ENCODE data around the gene NUP210.
"Not testable (repeated sequence)": the region's sequence is repeated elsewhere in the genome, so short reads cannot be mapped to it uniquely, and the experiment has no call there.

Gene NUP210

GRCh38 chr3:13406190-13406589 is 13.9 kb downstream of the NUP210 start:
- DNase-seq (ENCODE audit: low read depth) = no peak

DNA sequence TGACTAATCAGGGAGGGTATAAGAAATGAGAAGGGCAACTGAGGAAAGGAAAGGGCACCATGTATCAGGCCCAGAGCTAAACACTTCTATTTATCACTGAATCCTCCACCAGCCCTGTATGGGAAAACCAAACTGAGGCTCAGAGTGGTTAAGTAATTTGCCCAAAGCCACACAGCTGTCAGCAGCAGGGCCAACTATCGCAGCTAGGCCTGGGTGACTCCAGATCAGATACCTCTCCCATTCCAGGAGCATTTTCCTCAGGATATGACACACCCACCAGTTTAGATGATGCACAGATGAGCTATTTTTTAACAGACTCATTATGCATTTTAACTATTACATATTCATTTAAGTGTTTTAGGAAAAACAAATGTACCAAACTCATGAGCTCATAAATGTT is 14.5 kb downstream of the NUP210 start:
- DNase-seq (ENCODE audit: low read depth) = no peak

DNA sequence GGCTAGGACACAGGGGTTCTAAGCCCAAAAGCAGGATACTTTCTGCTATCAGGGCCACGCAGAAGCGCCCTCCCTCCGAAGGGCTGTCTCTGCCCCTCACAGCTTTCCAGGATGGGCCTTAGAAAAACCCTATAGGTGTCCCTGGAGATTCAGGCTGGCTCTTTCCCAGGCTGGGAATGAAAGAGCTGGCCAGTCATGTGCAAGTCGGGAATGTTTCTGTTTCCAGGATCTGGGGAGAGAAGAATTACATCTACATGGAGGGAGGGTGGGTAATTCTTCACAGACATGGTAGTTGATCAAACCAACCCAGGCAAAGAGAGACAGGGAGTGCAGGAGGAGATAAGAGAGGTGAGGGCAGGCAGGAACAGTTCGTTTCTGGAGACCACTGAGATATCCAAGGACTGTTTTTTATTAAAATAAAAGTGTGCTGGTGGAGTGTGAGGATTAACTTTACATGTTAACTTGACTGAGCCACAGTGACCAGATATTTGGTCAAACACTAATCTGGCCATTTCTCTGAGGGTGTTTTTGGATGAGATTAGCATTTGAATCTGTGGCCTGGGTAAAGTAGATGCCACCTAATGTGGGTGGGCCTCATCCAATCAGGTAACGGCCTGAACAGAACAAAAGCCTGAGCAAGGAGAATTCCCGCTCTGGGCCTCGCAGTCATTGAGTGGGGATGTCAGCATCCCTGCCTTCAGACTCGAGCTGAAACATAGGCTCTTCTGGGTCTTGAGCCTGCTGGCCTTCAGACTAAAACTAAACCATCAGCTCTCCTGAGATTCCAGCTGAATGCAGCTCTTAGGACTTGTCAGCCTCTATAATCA is 15.3 kb downstream of the NUP210 start:
- DNase-seq (ENCODE audit: low read depth) = no peak

DNA sequence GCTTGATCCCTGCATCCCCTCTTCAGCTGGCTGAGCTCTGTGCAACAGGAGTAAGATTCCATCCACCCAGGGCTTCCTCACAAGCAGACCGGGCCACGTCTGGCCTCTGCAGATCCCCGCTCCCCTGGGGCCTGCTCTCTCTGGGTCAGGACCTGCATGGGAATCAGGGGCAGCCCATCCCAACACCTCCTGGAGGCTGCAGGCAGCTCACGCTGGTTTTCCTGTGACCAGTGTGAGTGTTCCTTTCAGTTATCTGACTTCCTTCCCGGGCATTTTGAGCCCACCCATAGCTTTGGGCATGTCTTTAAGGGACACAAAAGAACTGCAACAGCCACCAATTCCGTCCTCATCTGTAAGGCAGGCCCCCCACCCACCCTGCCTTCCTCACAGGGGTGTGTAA is 16.3 kb downstream of the NUP210 start:
- DNase-seq (ENCODE audit: low read depth) = no peak

- DNase-seq (ENCODE audit: low read depth) = no peak
Observed at GRCh38 chr3:13403213-13403819, 16.8 kb downstream of the NUP210 start.

DNA sequence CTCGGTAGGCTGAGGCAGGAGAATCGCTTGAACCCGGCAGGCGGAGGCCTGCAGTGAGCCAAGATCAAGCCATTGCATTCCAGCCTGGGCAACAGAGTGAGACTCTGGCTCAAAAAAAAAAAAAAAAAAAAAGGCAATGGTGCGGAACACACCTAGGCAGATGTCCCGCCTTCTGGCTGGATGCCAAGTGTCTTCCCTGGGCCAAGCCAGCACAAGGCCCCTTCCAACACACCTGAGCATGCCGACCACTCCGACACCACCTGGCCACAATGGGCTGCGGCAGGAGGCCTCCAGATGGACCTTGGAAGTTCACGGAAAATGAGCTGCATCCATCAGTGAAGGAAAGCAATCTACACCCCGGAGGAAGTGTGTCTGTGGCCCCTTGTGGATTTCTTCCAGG is 19.0 kb downstream of the NUP210 start:
- DNase-seq (ENCODE audit: low read depth) = no peak

DNA sequence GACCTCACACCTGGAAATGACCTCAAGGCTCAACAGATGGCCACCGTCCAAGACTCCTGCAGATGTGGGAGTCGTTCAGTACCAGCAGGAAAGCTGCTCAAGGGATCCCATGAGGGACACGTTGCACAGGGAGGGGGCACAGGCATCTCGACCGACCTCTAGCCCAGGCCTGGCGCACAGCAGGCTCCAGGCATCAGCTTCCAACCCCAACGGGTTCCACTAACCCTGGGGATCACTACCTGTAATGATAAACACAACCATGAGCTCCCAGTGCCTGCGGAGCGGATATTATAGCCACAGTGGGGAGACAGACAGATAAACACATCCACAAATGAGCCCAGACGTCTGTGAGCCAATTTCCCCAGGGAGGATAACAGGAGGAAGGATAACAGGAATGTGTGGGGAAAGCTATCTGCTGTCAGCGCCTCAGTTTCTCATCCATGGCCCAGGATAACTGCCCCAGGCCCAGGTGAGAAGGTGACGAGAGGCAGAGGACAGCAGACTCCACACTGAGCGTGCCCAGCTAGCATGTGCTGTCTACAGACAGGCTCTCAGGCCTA is 19.9 kb downstream of the NUP210 start:
- DNase-seq (ENCODE audit: low read depth) = no peak

- DNase-seq (ENCODE audit: low read depth) = no peak
Observed at GRCh38 chr3:13399603-13400002, 20.5 kb downstream of the NUP210 start.

DNA sequence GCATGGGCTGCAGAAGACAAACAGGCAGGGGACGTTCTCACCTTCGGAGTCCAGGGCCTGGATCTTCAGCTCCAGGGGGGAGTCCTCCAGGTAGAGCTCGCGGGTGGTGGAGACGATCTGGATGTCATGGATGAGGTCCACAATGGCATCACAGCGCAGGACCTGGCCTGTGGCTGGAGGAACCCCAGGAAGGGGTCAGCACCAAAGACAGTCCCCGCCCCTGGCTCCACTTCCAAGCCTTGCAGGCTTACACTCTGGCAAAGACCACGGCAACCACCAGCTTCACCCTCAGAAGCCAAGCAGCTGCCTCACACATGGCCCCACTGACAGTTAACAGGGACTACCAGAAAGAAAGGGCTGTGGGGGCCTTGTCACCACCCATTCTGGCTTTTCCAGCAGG is 22.8 kb downstream of the NUP210 start:
- DNase-seq (ENCODE audit: low read depth) = no peak

DNA sequence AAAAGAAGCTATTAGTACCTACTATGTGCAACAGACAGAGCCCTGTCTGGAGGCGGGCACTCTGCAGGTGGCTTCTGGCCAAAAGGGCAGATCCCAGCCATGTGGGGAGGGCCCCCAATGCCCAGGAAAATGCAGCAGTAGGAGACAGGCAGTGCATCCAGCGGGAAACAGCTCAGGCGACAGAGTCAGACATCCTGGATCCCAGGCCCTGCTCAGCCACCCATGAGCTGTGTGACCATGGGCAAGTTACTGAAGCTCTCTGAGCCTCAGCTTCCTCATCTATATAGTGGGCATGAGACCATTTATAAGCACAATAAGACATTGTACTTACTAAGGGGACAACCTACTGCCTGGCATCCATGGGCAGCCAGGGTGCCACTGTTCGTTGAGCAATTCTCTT is 25.8 kb downstream of the NUP210 start:
- no peak for DNase-seq (ENCODE audit: low read depth)

- no peak for DNase-seq (ENCODE audit: low read depth)
Observed at GRCh38 chr3:13393427-13394360, 26.4 kb downstream of the NUP210 start.

- peak; percentile 22 for DNase-seq (ENCODE audit: low read depth)
Observed at GRCh38 chr3:13391308-13391707, 28.8 kb downstream of the NUP210 start.

- no peak for DNase-seq (ENCODE audit: low read depth)
Observed at GRCh38 chr3:13389378-13389777, 30.7 kb downstream of the NUP210 start.

DNA sequence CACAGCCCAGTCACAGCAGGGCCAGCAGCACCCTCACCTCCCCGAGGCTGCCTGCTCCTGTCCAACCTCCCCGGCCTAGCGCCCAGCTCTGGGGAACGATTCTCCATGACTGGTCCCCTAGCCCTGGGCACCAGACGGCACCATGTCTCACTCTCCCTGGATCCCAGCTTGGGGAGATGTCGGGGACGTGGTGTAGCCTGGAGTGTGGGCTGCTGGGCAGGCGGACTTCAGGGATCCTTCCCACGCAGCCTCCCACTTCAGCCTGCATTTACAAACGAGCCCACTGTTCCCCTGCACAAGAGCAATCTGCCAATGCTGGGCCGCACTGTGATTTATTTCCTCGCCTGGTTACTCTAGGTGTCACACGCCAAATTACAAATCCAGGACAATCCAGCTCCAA is 31.3 kb downstream of the NUP210 start:
- DNase-seq (ENCODE audit: low read depth) = no peak

- DNase-seq (ENCODE audit: low read depth) = no peak
Observed at GRCh38 chr3:13385373-13385965, 34.7 kb downstream of the NUP210 start.

DNA sequence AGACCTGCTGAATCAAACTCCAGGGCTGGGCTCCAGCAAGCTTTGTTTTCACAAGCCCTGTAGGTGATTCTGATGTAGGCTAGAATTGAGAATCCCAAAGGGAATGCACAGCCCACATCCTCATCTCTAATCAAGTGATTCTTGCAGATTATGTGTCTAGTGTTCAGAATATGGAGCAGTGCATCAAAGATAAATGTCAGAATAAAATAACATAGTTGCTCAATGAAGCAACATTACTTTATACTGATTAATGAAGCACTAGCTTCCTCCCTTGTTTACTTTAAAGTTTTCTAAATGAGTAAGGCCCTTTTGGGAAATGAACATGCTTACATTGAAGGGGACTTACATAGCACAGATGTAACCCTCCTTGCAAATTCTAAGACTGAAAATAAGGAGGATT is 39.2 kb downstream of the NUP210 start:
- DNase-seq (ENCODE audit: low read depth) = no peak

DNA sequence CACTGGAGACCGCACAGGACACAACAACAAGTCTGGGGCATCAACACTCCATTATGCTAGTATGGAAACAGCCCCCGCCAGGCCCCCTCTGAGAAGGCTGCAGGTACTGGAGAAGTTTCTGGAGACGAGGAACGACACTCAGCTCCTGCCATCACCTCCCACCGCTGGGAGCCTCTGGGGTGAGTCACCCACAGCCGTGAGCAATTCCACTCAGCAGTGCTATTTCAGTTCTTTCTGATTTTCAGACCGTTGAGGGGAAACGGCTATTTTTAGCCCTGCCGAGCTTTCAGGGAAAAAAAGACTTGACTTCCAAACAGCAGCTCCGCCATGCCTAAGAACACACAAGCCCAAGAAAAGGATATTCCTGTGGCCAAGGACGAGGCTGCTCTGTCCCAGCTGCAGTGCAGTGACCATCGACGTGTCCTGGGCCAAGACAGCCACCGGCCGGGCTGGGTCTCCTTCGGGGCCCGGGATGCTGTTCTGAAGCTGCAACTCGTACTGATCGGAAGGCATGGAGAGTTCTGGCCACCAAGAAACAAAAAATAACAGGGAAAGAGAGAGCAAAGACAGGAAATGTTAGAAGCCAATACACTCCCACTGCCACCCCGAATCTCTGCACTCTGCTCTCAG is 40.8 kb downstream of the NUP210 start:
- no peak for DNase-seq (ENCODE audit: low read depth)

GRCh38 chr3:13378155-13378554 is 42.0 kb downstream of the NUP210 start:
- no peak for DNase-seq (ENCODE audit: low read depth)

DNA sequence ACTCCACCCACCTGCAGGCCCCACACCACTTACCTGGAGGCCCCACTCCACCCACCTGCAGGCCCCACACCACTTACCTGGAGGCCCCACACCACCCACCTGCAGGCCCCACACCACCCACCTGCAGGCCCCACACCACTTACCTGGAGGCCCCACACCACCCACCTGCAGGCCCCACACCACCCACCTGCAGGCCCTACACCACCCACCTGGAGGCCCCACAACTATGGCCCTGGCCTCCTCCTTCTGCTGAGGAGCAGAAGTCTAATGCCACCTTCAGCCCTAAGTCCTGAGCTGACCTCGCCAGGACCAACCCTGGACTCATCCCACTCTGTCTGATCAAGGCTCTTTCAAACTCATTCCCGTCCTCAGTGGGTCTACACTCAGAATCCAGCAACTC is 42.4 kb downstream of the NUP210 start:
- DNase-seq (ENCODE audit: low read depth) = not testable (repeated sequence)

DNA sequence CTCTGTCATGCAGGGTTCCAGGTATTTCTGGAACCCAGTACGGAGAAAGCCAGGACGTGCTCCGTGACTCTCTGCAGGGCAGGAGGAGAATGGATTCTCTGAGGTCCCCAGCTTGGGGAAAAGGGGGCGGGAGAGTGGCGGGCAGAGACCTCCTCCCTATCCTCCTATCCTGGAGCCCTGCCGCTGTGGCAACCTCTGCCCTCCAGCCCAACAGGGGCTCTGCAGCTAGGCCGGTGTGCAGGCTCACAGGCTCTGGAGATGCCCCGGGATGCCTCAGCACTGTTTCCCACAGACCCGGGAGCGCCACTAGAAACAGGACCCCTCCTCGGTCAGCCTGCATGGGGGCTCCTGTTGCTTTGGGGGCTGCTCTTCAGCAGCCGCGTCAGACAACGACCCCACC is 43.1 kb downstream of the NUP210 start:
- no peak for DNase-seq (ENCODE audit: low read depth)

- no peak for DNase-seq (ENCODE audit: low read depth)
Observed at GRCh38 chr3:13376091-13376490, 44.0 kb downstream of the NUP210 start.

All from T follicular helper cell (primary cell).